ENCODE measurements around the gene N4BP2L2. TPM values are rescaled to one million over a fixed set of nuclear protein-coding genes. Genes with fewer than 3 reads are reported as not detected.

N4BP2L2 gene
- total RNA-seq, 1 donor from 2014 or later, result 153 TPM

- Histone ChIP-seq H3K79me2 (ENCODE audit: low read depth) (no peaks in the 10 kb centered on the region), H3K9ac (no peak overlapping the region), H4K20me1 (ENCODE audit: low read depth) (no peaks in the 10 kb centered on the region), H2AFZ (replicated peaks) (no peak overlapping the region), H3K4me1 (no peaks in the 10 kb centered on the region), H3K27me3 (peaks cover 3% of the 10 kb centered on the region), H3K36me3 (no peaks in the 10 kb centered on the region), H3K27ac (no peak overlapping the region), H3K4me2 (no peak overlapping the region), H3F3A (ENCODE audit: low read depth) (no peaks in the 10 kb centered on the region), H3K9me3 (ENCODE audit: low read depth) (no peaks in the 10 kb centered on the region), H3K4me3 (no peak overlapping the region)
- Mint-ChIP-seq H3K4me1 (peaks cover 15% of the 10 kb centered on the region), H3K27me3 (ENCODE audit: insufficient read depth, low read depth) (no peaks in the 10 kb centered on the region), H3K4me3 (no peak overlapping the region), H3K27ac (no peak overlapping the region), H3K9me3 (no peaks in the 10 kb centered on the region), H3K36me3 (peaks cover 6% of the 10 kb centered on the region)
- no peak for DNase-seq (ENCODE audit: low spot score)
- no peak for TF ChIP-seq EZH2 (IDR thresholded peaks at IDR 0.05)
- TF ChIP-seq CTCF (IDR thresholded peaks at IDR 0.05), result no peak
- TF ChIP-seq EZH2phosphoT487 (IDR thresholded peaks at IDR 0.05), result no peak
These were observed 135.5 kb downstream of the N4BP2L2 start for GRCh38 chr13:32403108-32403507.

- peaks cover 4% of the 10 kb centered on the region for H3K4me1 ChIP-seq
- no peak overlapping the region for H3K27ac ChIP-seq
- no peak overlapping the region for H3K9ac ChIP-seq
- no peaks in the 10 kb centered on the region for H3K79me2 ChIP-seq (ENCODE audit: low read depth)
- Mint-ChIP-seq H3K27ac (no peak overlapping the region), H3K27me3 (ENCODE audit: insufficient read depth, low read depth) (peaks cover 2% of the 10 kb centered on the region), H3K36me3 (peaks cover 12% of the 10 kb centered on the region), H3K4me3 (no peak overlapping the region), H3K9me3 (no peaks in the 10 kb centered on the region), H3K4me1 (no peaks in the 10 kb centered on the region)
- no peak overlapping the region for H3K4me3 ChIP-seq
- DNase-seq (ENCODE audit: low spot score), result peak; percentile 15
- no peaks in the 10 kb centered on the region for H4K20me1 ChIP-seq (ENCODE audit: low read depth)
- H2AFZ ChIP-seq (replicated peaks), result no peak overlapping the region
- H3K36me3 ChIP-seq, result no peaks in the 10 kb centered on the region
- H3K9me3 ChIP-seq (ENCODE audit: low read depth), result no peaks in the 10 kb centered on the region
- H3K27me3 ChIP-seq, result no peaks in the 10 kb centered on the region
- no peak overlapping the region for H3K4me2 ChIP-seq
- peaks cover 4% of the 10 kb centered on the region for H3F3A ChIP-seq (ENCODE audit: low read depth)
- TF ChIP-seq CTCF (IDR thresholded peaks at IDR 0.05) (no peak), EZH2phosphoT487 (IDR thresholded peaks at IDR 0.05) (no peak), EZH2 (IDR thresholded peaks at IDR 0.05) (no peak)
These were observed 147.4 kb downstream of the N4BP2L2 start for GRCh38 chr13:32391101-32391619.

- Histone ChIP-seq H3K27ac (no peak overlapping the region), H3K4me3 (no peak overlapping the region), H4K20me1 (ENCODE audit: low read depth) (no peaks in the 10 kb centered on the region), H3K9ac (no peak overlapping the region), H2AFZ (replicated peaks) (no peak overlapping the region), H3F3A (ENCODE audit: low read depth) (peaks cover 4% of the 10 kb centered on the region), H3K9me3 (ENCODE audit: low read depth) (no peaks in the 10 kb centered on the region), H3K27me3 (no peaks in the 10 kb centered on the region), H3K4me1 (peaks cover 4% of the 10 kb centered on the region), H3K79me2 (ENCODE audit: low read depth) (no peaks in the 10 kb centered on the region), H3K4me2 (no peak overlapping the region), H3K36me3 (no peaks in the 10 kb centered on the region)
- TF ChIP-seq CTCF (IDR thresholded peaks at IDR 0.05), result no peak
- Mint-ChIP-seq H3K27me3 (ENCODE audit: insufficient read depth, low read depth) (peaks cover 2% of the 10 kb centered on the region), H3K4me3 (no peak overlapping the region), H3K9me3 (no peaks in the 10 kb centered on the region), H3K36me3 (peaks cover 10% of the 10 kb centered on the region), H3K27ac (no peak overlapping the region), H3K4me1 (no peaks in the 10 kb centered on the region)
- DNase-seq (ENCODE audit: low spot score), result no peak
These were observed 148.1 kb downstream of the N4BP2L2 start for GRCh38 chr13:32390484-32390883.

All from neural progenitor cell (in vitro differentiated cells).